H1 (cell line): ENCODE results near the gene NFKBIZ. TPM values are rescaled to one million over a fixed set of nuclear protein-coding genes. Genes with fewer than 3 reads are reported as not detected.

Experiments used
- CHD1 ChIP-seq: IDR thresholded peaks from 2 replicates; pipeline ENCODE4 v1.6.1; 2012; ENCODE audit warnings: low read depth, low read length, improper control_type of control experiment
- CHD7 ChIP-seq: fragments of 300-600 bp; sonication (generic); IDR thresholded peaks from 2 replicates; pipeline ENCODE4 v1.7.1; 2012; ENCODE audit warnings: low read length, moderate library complexity, mild to moderate bottlenecking, inconsistent platforms; ENCODE audit not compliant: insufficient replicate concordance
- SAP30 ChIP-seq: fragments of 300-600 bp; sonication (generic); IDR thresholded peaks from 2 replicates; pipeline ENCODE4 v1.7.1; 2012; ENCODE audit warnings: low read length, moderate library complexity, mild to moderate bottlenecking, inconsistent platforms; ENCODE audit not compliant: insufficient read depth, insufficient replicate concordance
- SUZ12 ChIP-seq: fragments of 200-600 bp; sonication (generic); IDR thresholded peaks from 2 replicates; pipeline ENCODE4 v1.6.1; 2012; ENCODE audit warnings: mild to moderate bottlenecking, inconsistent platforms, low read length, moderate library complexity, mixed read lengths
- ZNF274 ChIP-seq: IDR thresholded peaks from 2 replicates; pipeline ENCODE4 v1.7.0; 2012; ENCODE audit warnings: low read length, borderline replicate concordance; ENCODE audit errors: extremely low read depth
- polyA plus RNA-seq, 7 experiments: library from polyadenylated mRNA; depleted of rRNA in 3 of 7; stranded (reverse) in 5 of 7; unstranded in 2 of 7; fragments of >200 nt in 5 of 7; fragments of 200-250 nt in 2 of 7; gene quantifications; 1 replicate in 5 of 7; 2 replicates in 1 of 7; 4 replicates in 1 of 7; pipeline versions ENCODE4 v1.2.1 to v1.2.3, GENCODE V29; 2011 to 2013; ENCODE audit warnings: missing spikeins in 2 of 7, mixed read lengths in 2 of 7
- total RNA-seq: library from RNA; stranded (reverse); fragmentation: NEBNext Ultra II Directional; extraction: Animal tissue kit (Norgen Biotek cat#: 25700); gene quantifications from 2 replicates; pipeline ENCODE4 v1.2.1, GENCODE V29; 2021

NFKBIZ gene
- total and polyA plus RNA-seq, 2 of the 8 experiments (the other 6 are each of a cell fraction or from before 2014, with no cell fraction given) = 7.2 to 24.5 TPM

GRCh38 chr3:101840066-101840465 is 9.2 kb upstream of the NFKBIZ start (continued):
- TF ChIP-seq CHD7 (no peak), ZNF274 (no peak), SUZ12 (no peak), SAP30 (no peak), CHD1 (no peak)
- TF ChIP-seq, all 59 proteins: peak for 0
